Pancreas (tissue), 10 donors: ENCODE results near the gene CDHR2. TPM values are rescaled to one million over a fixed set of nuclear protein-coding genes. Genes with fewer than 3 reads are reported as not detected.

Source experiments
- ATAC-seq, 4 donors: fragments of 200-7000 bp; cut with Tn5 transposase; one replicate each; pipeline versions ENCODE4 v1.8.0 to v1.9.1; 2020; ENCODE audit warnings: mild to moderate bottlenecking in 4 of 4, moderate library complexity in 4 of 4
- DNase-seq, 6 donors: peaks; one replicate each; pipeline ENCODE4 v3.0.0-alpha.2; 2020
- FAIRE-seq: peaks from 2 replicates; lab custom pipeline; 2012; peaks lifted over from hg19 to GRCh38; lab: Jason Lieb, UNC
- H3K27ac ChIP-seq, 4 donors: fragments of 200-600 bp; sonication (generic); 1 replicate in 3 of 4; 2 replicates in 1 of 4; pipeline versions ENCODE4 v1.5.0 to v1.8.0; 2020
- H3K27me3 ChIP-seq, 4 donors: fragments of 200-600 bp; one replicate each; pipeline ENCODE4 v1.8.0; 2021
- H3K36me3 ChIP-seq, 3 donors: fragments of 200-600 bp; sonication (generic) in 1 of 3; one replicate each; pipeline versions ENCODE4 v1.5.0 to v1.8.0; 2020 to 2021
- H3K4me1 ChIP-seq, 3 donors: fragments of 200-600 bp; one replicate each; pipeline ENCODE4 v1.8.0; 2021
- H3K4me3 ChIP-seq, 4 donors: fragments of 200-600 bp; sonication (generic) in 2 of 4; one replicate each; pipeline versions ENCODE4 v1.5.0 to v1.8.0; 2020 to 2021
- H3K9me3 ChIP-seq, 4 donors: fragments of 200-600 bp; one replicate each; pipeline ENCODE4 v1.8.0; 2021
- CTCF ChIP-seq, 4 donors: fragments of 200-600 bp; sonication (generic) in 3 of 4; IDR thresholded peaks; one replicate each; pipeline versions ENCODE4 v1.5.0 to v1.8.0; 2021; ENCODE audit warnings: antibody characterized with exemption in 4 of 4
- WGBS, 2 donors: extraction: QIAGEN DNeasy Blood & Tissue Kit; methylation state at CpG; one replicate each; pipeline ENCODE4 v1.1.7; 2013; 5-methylcytosine and 5-hydroxymethylcytosine counted together
- intact Hi-C, 3 donors: fragments of 100-400 bp; cut with DNase I; formaldehyde crosslinking; loops; one replicate each; pipeline versions ENCODE4 v1.11.1 to v1.14.2; 2022
- polyA plus RNA-seq, 2 donors: library from polyadenylated mRNA; stranded (reverse); fragments of 200-250 nt; gene quantifications; one replicate each; pipeline ENCODE4 v1.2.3, GENCODE V29; 2013
- total RNA-seq, 6 donors: library from RNA; stranded (reverse); fragmentation: NEBNext Ultra II Directional in 4 of 6; extraction: Animal tissue kit (Norgen Biotek cat#: 25700) in 4 of 6; gene quantifications; one replicate each; pipeline versions ENCODE4 v1.2.1 to v1.2.4, GENCODE V29; 2021 to 2023
- donor health status: healthy with polysubstance abuse.
- donor health status: DM: no; HTN: no; CAD: no; lungs with moderate emphysema.
- donor health status: DM: no; HTN: no; CAD: no.
- donor health status: control.
- donor health status: control.
- donor health status: Bipolar disorder and iron deficiency.
- donor health status: DM: yes; HTN: yes; CAD: no.
- donor health status: DM: no; HTN: no; CAD: no.
- donor health status: DM: no; HTN: no; CAD: no.
- donor health status: DM: yes; HTN: yes; CAD: no.

The CDHR2 gene
- total and polyA plus RNA-seq, 8 donors: 0.19 to 1.1 (median 0.26) TPM; not detected in 1

GRCh38 chr5:176537554-176538229 lies 11.4 kb upstream of the CDHR2 start:
- intact Hi-C loops: no loop called here

DNA sequence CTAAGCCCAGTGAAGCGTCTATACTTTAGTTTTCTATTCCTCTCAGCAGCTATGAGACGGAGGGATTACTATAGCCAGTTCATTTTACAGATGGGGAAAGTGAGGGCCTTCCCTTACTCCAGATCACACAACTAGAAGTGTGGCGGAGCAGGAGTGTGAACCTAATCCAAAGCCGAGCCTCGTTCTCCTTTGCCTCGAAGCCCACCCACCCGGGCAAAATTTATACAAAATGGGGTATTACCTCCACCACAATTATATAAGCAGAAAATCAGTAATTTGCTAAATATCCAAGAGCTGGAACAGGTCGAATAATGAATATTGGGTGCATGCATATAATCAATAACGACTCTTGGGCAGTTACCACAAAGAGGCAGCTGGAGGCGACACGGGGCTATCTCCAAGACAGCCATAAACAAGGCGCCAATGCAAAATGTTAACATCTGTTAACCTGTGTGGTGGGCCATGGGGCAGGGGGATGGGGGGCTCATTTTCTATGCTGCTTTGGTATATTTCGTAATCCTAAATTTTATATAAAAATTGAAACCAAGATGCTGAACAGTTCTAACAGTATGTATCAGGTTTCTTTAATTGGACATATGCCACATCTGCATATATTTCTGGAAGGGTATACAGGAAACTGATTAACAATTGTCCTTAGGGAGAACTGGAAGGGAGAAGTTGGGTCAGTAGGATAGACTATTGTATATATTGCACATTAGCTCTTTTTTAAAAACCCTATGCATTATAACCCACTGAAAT lies 10.7 kb upstream of the CDHR2 start:
- H3K4me1 ChIP-seq: peaks cover 21 to 29% (median 22%) of the 10 kb centered on the region in 3 donors
- no peaks in the 10 kb centered on the region for H3K9me3 ChIP-seq
- intact Hi-C loops: no loop called here
- peak overlapping the region in 2 of 4 donors; percentile 75 to 92 for H3K4me3 ChIP-seq
- H3K36me3 ChIP-seq: no peaks in the 10 kb centered on the region
- H3K27me3 ChIP-seq: no peaks in the 10 kb centered on the region
- ATAC-seq: no peak
- no peak for FAIRE-seq
- DNase-seq: no peak
- no peak for TF ChIP-seq CTCF (IDR thresholded peaks at IDR 0.05)
- H3K27ac ChIP-seq: peak overlapping the region; percentile 91 to 97 (median 94)
- WGBS, 2 donors: 23 to 24% methylated on average over 13 of the region's 13 CpGs

More at GRCh38 chr5:176537554-176538229, 11.4 kb upstream of the CDHR2 start:
- DNase-seq (peak; percentile 89 to 99 (median 98)), FAIRE-seq (peak; percentile 91), ATAC-seq (peak; percentile 80 to 87 (median 82))
- Histone ChIP-seq H3K4me3 (peak overlapping the region; percentile 51 to 92 (median 82)), H3K4me1 (peaks cover 24 to 35% (median 26%) of the 10 kb centered on the region in 3 donors), H3K27me3 (no peaks in the 10 kb centered on the region), H3K27ac (peak overlapping the region; percentile 91 to 97 (median 94)), H3K9me3 (no peaks in the 10 kb centered on the region), H3K36me3 (no peaks in the 10 kb centered on the region)
- 0 to 1% methylated on average over 43 of the region's 43 CpGs for WGBS, 2 donors
- no peak for TF ChIP-seq CTCF (IDR thresholded peaks at IDR 0.05)

- WGBS, 2 donors: 18 to 37% methylated on average over 5 of the region's 5 CpGs
- no peak overlapping the region for H3K4me3 ChIP-seq
- TF ChIP-seq CTCF (IDR thresholded peaks at IDR 0.05): no peak
- ATAC-seq: no peak
- intact Hi-C loops: no loop called here
- H3K27ac ChIP-seq: no peak overlapping the region
- FAIRE-seq: no peak
- H3K36me3 ChIP-seq: no peaks in the 10 kb centered on the region
- H3K27me3 ChIP-seq: no peaks in the 10 kb centered on the region
- H3K9me3 ChIP-seq: no peaks in the 10 kb centered on the region
- H3K4me1 ChIP-seq: peaks cover 16 to 24% (median 16%) of the 10 kb centered on the region in 3 donors
- DNase-seq: no peak
These were observed 10.2 kb upstream of the CDHR2 start for GRCh38 chr5:176538989-176539384.

- ATAC-seq (no peak), DNase-seq (peak in 1 of 6 donors; percentile 54), FAIRE-seq (no peak)
- no peak overlapping the region for H3K27ac ChIP-seq
- H3K27me3 ChIP-seq: no peaks in the 10 kb centered on the region
- H3K9me3 ChIP-seq: no peaks in the 10 kb centered on the region
- WGBS, 2 donors: 87 to 92% methylated on average over 8 of the region's 8 CpGs
- H3K4me1 ChIP-seq: peaks cover 4 to 11% (median 5%) of the 10 kb centered on the region in 3 donors
- no peak overlapping the region for H3K4me3 ChIP-seq
- intact Hi-C loops: no loop called here
- no peak for TF ChIP-seq CTCF (IDR thresholded peaks at IDR 0.05)
- no peaks in the 10 kb centered on the region for H3K36me3 ChIP-seq
These were observed 8.7 kb upstream of the CDHR2 start for GRCh38 chr5:176540476-176540899.
